Type B pancreatic cell (in vitro differentiated cells): Measurements from ENCODE around the gene ADAMTS17. TPM values are rescaled to one million over a fixed set of nuclear protein-coding genes. Genes with fewer than 3 reads are reported as not detected.

ENCODE experiments used
- DNase-seq: peaks from one replicate; pipeline ENCODE4 v3.0.0; 2021; ENCODE audit warnings: mixed read lengths; ENCODE audit not compliant: unreplicated experiment; ENCODE audit errors: extremely low spot score
- H3K27ac Mint-ChIP-seq: 2 replicates; pipeline ENCODE4 v1.8.0; 2021; ENCODE audit warnings: mild to moderate bottlenecking, mixed read lengths
- H3K27me3 Mint-ChIP-seq: 2 replicates; pipeline ENCODE4 v1.8.0; 2021; ENCODE audit warnings: mixed read lengths
- H3K36me3 Mint-ChIP-seq: 2 replicates; pipeline ENCODE4 v1.8.0; 2021; ENCODE audit warnings: mixed read lengths
- H3K4me1 Mint-ChIP-seq: one replicate; pipeline ENCODE4 v1.8.0; 2021; ENCODE audit warnings: mixed read lengths; ENCODE audit not compliant: unreplicated experiment
- H3K4me3 Mint-ChIP-seq: 2 replicates; pipeline ENCODE4 v1.8.0; 2021; ENCODE audit warnings: mild to moderate bottlenecking, mixed read lengths
- H3K9me3 Mint-ChIP-seq: 2 replicates; pipeline ENCODE4 v1.8.0; 2021; ENCODE audit warnings: mixed read lengths
- total RNA-seq: library from RNA; stranded (reverse); gene quantifications from 2 replicates; pipeline ENCODE4 v1.2.1, GENCODE V29; 2021; ENCODE audit warnings: low replicate concordance
- TF ChIP-seq, protein P1 (sequence below): fragments of 200-600 bp; sonication (generic); conservative IDR thresholded peaks from 2 replicates; pipeline ENCODE4 v1.5.0; 2021; ENCODE audit warnings: antibody characterized with exemption, mild to moderate bottlenecking

ADAMTS17 gene
- total RNA-seq, 1 donor from 2014 or later: 18.3 TPM

DNA sequence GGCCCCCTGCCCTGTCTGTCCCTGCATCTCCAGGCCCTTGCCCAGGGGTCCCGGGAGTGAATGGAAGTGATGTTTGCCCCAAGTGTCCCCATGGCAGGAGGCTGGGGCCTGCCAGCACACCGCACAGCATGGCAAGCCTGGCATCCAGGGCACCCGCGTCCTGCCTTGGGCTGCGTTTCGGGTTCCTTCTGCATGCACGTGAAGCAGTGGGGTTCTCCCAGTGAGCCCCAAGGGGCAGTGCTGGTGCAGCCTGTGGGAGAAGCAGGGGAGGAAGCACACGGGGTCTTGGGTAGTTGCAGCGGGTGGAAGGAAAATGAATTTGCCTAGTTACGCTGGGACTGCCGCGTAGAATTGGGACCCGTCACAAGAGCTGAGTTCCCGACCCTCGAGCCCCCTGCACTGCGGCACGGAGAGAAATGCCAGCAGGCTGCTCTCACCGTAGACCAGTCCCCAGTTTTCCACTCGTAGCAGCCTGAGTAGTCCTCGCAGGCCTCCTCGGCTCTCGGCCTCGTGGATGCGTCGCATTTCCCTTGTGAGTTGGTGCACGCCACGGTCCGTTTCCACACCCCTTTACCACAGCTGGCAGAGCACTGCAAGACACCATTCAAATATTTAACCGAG is 349.1 kb downstream of the ADAMTS17 start:
- TF ChIP-seq, protein P1, sequence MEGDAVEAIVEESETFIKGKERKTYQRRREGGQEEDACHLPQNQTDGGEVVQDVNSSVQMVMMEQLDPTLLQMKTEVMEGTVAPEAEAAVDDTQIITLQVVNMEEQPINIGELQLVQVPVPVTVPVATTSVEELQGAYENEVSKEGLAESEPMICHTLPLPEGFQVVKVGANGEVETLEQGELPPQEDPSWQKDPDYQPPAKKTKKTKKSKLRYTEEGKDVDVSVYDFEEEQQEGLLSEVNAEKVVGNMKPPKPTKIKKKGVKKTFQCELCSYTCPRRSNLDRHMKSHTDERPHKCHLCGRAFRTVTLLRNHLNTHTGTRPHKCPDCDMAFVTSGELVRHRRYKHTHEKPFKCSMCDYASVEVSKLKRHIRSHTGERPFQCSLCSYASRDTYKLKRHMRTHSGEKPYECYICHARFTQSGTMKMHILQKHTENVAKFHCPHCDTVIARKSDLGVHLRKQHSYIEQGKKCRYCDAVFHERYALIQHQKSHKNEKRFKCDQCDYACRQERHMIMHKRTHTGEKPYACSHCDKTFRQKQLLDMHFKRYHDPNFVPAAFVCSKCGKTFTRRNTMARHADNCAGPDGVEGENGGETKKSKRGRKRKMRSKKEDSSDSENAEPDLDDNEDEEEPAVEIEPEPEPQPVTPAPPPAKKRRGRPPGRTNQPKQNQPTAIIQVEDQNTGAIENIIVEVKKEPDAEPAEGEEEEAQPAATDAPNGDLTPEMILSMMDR: no peak
- Mint-ChIP-seq H3K9me3 (peaks cover 4% of the 10 kb centered on the region), H3K4me3 (no peak overlapping the region), H3K27me3 (no peaks in the 10 kb centered on the region), H3K36me3 (peaks cover 14% of the 10 kb centered on the region), H3K27ac (no peak overlapping the region), H3K4me1 (peaks cover 11% of the 10 kb centered on the region)
- no peak for DNase-seq

DNA sequence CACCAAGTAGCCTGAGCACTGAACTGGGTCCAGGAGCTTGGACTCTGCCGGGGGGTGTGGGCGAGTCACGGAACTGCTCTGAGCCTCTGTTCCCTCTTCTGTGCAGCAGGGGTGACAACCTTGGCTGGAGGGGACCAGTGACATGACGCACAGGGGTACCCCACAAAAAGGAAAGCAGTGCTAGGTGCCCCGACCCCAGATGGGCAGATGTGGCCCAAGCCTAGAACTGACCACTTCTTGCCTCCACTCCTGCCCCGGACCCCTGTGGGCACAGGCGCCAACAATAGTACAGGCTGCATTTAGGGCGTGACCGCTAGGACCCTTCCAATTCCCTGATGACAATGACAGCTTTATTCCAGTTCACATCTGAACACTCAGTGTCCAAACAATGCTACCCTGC is 352.7 kb downstream of the ADAMTS17 start:
- no peak overlapping the region for H3K27ac Mint-ChIP-seq
- H3K4me1 Mint-ChIP-seq: peaks cover 20% of the 10 kb centered on the region
- H3K27me3 Mint-ChIP-seq: peaks cover 2% of the 10 kb centered on the region
- peaks cover 14% of the 10 kb centered on the region for H3K36me3 Mint-ChIP-seq
- no peak for DNase-seq
- TF ChIP-seq, protein P1: no peak
- peaks cover 4% of the 10 kb centered on the region for H3K9me3 Mint-ChIP-seq
- H3K4me3 Mint-ChIP-seq: no peak overlapping the region

DNA sequence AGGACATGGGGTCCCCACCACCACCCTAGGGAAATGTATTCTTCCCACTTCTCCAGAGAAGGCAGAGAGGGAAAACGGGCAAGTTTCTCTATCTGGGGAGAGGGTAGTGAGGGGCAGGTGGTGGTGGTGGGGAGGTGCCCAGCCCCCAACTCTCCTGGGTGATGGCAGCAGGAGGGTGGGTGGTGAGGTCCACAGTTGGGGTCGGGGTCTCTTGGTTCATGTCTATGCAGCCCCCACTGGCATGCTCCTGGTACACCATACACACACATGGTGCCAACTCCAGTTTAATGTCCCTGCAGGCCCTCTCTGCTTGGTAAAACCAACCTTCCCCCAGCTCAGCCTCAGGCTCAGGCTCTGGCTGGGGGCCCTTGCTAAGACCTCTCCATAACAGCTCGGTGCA is 354.1 kb downstream of the ADAMTS17 start:
- H3K4me1 Mint-ChIP-seq: peaks cover 22% of the 10 kb centered on the region
- H3K9me3 Mint-ChIP-seq: peaks cover 4% of the 10 kb centered on the region
- peaks cover 14% of the 10 kb centered on the region for H3K36me3 Mint-ChIP-seq
- peaks cover 6% of the 10 kb centered on the region for H3K27me3 Mint-ChIP-seq
- H3K27ac Mint-ChIP-seq: no peak overlapping the region
- no peak overlapping the region for H3K4me3 Mint-ChIP-seq
- TF ChIP-seq, protein P1: no peak
- DNase-seq: no peak

DNA sequence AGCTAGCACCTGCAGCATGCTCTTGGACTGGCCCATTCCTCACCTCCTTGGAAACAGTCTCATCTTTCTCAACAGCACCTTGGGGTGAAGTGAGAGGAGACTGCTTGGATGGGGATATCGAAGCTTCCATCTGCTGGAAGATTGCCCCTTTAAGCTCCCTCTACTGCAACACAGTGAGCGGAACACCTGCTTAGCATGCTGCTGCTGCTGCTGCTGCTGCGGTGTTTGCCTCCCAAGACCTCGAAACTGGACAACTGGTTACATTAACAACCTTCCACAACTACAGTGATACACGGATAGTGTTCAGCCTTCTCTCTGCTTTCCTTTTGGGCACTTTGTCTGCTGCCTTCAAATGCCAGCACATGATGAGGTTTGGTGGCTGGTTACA is 354.7 kb downstream of the ADAMTS17 start:
- Mint-ChIP-seq H3K4me3 (peak overlapping the region; percentile 11), H3K9me3 (peaks cover 4% of the 10 kb centered on the region), H3K4me1 (peaks cover 22% of the 10 kb centered on the region), H3K36me3 (peaks cover 13% of the 10 kb centered on the region), H3K27me3 (peaks cover 6% of the 10 kb centered on the region), H3K27ac (peak overlapping the region; percentile 67)
- TF ChIP-seq, protein P1: no peak
- DNase-seq: no peak

DNA sequence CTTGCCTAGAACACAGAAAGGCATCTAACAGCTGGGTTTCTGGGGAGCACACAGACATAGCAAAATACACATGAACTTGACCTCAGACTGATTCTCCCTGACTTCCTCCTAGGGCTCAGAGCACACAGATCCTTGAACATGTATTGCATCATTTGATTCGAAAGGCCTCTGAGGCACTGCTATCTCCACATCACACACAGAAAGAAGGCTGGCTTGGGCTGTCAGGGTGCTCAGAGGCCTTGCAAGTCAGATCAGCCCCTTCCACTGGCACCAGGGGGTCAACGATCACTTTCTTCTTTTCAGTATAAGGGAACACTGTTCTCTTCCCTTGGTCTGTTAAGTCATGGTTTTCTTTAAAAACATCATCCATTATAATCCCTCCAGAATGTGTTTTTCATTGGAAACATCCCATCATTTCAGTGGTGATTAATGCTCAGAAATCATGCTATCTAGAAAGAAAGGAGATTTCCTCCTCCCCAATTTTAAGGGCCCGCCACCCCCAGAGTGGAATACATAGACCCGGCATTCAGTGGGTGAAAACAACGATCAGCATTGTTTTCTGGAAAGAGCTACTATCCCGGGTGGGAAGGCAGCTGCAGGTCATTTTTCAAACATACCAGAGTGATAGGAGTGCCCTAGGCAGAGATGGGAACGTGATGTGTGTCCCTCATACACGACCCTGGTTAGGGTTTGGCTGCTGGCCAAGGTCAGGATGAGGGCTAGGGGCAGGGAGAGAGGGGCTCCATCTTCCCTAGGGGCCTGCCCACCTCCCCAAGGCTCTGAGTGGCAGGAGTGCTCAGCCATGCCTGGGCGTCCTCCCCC is 355.3 kb downstream of the ADAMTS17 start:
- Mint-ChIP-seq H3K27ac (peak overlapping the region; percentile 81), H3K27me3 (peaks cover 6% of the 10 kb centered on the region), H3K9me3 (peaks cover 4% of the 10 kb centered on the region), H3K4me1 (peaks cover 22% of the 10 kb centered on the region), H3K36me3 (peaks cover 6% of the 10 kb centered on the region), H3K4me3 (peak overlapping the region; percentile 22)
- TF ChIP-seq, protein P1: no peak
- no peak for DNase-seq
